ENCODE measurements around the gene ROR2. TPM values are rescaled to one million over a fixed set of nuclear protein-coding genes. Genes with fewer than 3 reads are reported as not detected.

Gene ROR2
- total RNA-seq, 3 donors from 2014 or later (not counting 1 experiment from before 2014, with no cell fraction given): 1.7 TPM; not detected in 2

DNA sequence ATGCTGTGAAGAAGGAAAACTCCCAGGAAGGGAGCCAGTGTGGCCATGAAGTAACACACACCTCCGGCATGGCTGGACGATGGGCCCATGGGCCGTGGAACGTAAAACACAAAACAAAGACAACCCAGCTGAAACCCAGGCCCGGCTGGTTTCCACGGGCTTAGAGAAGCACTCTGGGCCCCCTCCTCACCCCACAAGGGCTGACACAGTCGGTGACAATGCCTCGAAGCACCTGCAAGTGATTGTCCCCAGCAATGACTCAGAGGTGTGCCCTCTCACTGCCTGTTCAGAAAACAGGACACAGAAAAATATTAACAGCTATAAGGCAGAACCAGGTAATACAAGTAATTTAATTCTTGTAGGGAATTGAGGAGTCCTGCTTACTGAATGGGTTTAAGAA, 135.3 kb downstream of the ROR2 start:
- Histone ChIP-seq H3K4me1 (ENCODE audit: control insufficient read depth, insufficient read depth, low read length) (no peaks in the 10 kb centered on the region), H3K4me3 (ENCODE audit: low read length) (no peak overlapping the region), H3K9me3 (ENCODE audit: control insufficient read depth, insufficient read depth, low read length) (no peaks in the 10 kb centered on the region), H3K36me3 (ENCODE audit: control insufficient read depth, insufficient read depth, low read length) (no peaks in the 10 kb centered on the region), H3K27ac (ENCODE audit: low read length) (no peak overlapping the region), H3K27me3 (ENCODE audit: control insufficient read depth, insufficient read depth, low read length) (no peaks in the 10 kb centered on the region)
- Mint-ChIP-seq H3K4me3 (no peak overlapping the region), H3K27ac (no peak overlapping the region), H3K27me3 (ENCODE audit: low read depth in 2 of 2) (no peaks in the 10 kb centered on the region), H3K9me3 (no peaks in the 10 kb centered on the region), H3K4me1 (no peaks in the 10 kb centered on the region), H3K36me3 (no peaks in the 10 kb centered on the region)
- ATAC-seq: no peak
- WGBS (ENCODE audit: insufficient coverage): 90% methylated on average over 8 of the region's 8 CpGs
- intact Hi-C loops (cut with micrococcal nuclease): no loop called here
- DNase-seq: no peak
- TF ChIP-seq, protein P1, sequence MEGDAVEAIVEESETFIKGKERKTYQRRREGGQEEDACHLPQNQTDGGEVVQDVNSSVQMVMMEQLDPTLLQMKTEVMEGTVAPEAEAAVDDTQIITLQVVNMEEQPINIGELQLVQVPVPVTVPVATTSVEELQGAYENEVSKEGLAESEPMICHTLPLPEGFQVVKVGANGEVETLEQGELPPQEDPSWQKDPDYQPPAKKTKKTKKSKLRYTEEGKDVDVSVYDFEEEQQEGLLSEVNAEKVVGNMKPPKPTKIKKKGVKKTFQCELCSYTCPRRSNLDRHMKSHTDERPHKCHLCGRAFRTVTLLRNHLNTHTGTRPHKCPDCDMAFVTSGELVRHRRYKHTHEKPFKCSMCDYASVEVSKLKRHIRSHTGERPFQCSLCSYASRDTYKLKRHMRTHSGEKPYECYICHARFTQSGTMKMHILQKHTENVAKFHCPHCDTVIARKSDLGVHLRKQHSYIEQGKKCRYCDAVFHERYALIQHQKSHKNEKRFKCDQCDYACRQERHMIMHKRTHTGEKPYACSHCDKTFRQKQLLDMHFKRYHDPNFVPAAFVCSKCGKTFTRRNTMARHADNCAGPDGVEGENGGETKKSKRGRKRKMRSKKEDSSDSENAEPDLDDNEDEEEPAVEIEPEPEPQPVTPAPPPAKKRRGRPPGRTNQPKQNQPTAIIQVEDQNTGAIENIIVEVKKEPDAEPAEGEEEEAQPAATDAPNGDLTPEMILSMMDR (IDR thresholded peaks at IDR 0.05): no peak

DNA sequence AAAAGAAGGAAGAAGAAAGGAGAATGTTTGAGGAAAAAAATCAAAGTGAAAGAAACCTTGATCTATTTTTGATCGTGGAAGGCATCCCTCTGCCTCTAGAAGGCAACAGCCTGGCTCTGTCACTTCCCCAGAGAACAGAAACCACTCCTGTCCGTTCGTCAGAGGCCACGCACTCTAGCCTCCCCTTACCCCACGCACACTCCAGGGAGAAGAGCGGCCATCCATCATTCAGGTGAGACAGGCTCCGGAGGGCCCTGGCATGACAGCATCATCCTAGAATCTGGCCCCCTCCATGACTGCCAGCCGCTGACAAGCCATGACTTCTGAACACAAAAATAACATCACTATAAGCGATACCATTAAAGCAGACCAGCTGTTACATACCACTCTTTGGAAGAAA, 135.8 kb downstream of the ROR2 start:
- no peaks in the 10 kb centered on the region for H3K9me3 Mint-ChIP-seq
- H3K4me1 Mint-ChIP-seq: no peaks in the 10 kb centered on the region
- H3K36me3 Mint-ChIP-seq: no peaks in the 10 kb centered on the region
- no peaks in the 10 kb centered on the region for H3K36me3 ChIP-seq (ENCODE audit: control insufficient read depth, insufficient read depth, low read length)
- no peaks in the 10 kb centered on the region for H3K27me3 ChIP-seq (ENCODE audit: control insufficient read depth, insufficient read depth, low read length)
- no peak overlapping the region for H3K27ac Mint-ChIP-seq
- H3K4me1 ChIP-seq (ENCODE audit: control insufficient read depth, insufficient read depth, low read length): no peaks in the 10 kb centered on the region
- H3K27me3 Mint-ChIP-seq (ENCODE audit: low read depth in 2 of 2): no peaks in the 10 kb centered on the region
- TF ChIP-seq, protein P1 (IDR thresholded peaks at IDR 0.05): no peak
- no peak for DNase-seq
- intact Hi-C loops (cut with micrococcal nuclease): no loop called here
- H3K9me3 ChIP-seq (ENCODE audit: control insufficient read depth, insufficient read depth, low read length): no peaks in the 10 kb centered on the region
- no peak overlapping the region for H3K4me3 ChIP-seq (ENCODE audit: low read length)
- H3K4me3 Mint-ChIP-seq: no peak overlapping the region
- no peak for ATAC-seq
- 83% methylated on average over 9 of the region's 9 CpGs for WGBS (ENCODE audit: insufficient coverage)
- no peak overlapping the region for H3K27ac ChIP-seq (ENCODE audit: low read length)

DNA sequence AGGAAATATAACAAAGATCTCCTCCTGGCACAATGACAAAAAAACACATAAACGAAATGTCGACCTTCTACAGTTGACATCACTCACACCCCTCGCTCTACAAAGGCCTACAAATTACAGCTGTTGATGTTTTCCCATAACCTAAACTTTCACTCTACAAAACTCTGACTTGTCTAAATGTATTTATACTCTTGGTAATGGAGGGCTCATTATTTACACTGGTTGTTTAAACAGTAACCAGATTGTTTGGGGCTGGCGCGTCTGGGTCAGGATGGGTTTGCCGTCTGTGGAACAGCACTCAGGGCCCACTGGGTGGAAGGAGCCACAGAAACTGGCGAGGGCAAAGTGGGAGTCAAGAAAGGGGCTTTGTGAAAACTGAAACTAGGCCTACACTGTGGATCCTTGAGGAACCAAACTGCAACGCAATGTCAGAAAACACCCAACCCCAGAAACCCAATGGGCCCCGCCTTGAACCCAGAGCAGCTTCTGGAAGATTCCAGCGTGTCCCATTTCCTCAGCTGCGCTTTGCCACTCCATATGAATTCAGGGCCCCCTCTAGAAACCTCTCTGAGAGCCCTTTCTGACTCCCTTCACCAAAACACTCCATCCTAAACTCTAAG, 136.7 kb downstream of the ROR2 start:
- no peaks in the 10 kb centered on the region for H3K27me3 ChIP-seq (ENCODE audit: control insufficient read depth, insufficient read depth, low read length)
- no peak overlapping the region for H3K27ac Mint-ChIP-seq
- H3K36me3 ChIP-seq (ENCODE audit: control insufficient read depth, insufficient read depth, low read length): no peaks in the 10 kb centered on the region
- no peak overlapping the region for H3K27ac ChIP-seq (ENCODE audit: low read length)
- WGBS (ENCODE audit: insufficient coverage): 88% methylated on average over 11 of the region's 11 CpGs
- H3K4me1 Mint-ChIP-seq: no peaks in the 10 kb centered on the region
- H3K9me3 Mint-ChIP-seq: no peaks in the 10 kb centered on the region
- no peaks in the 10 kb centered on the region for H3K36me3 Mint-ChIP-seq
- intact Hi-C loops (cut with micrococcal nuclease): no loop called here
- H3K4me3 Mint-ChIP-seq: no peak overlapping the region
- DNase-seq (no peak), ATAC-seq (no peak)
- no peaks in the 10 kb centered on the region for H3K27me3 Mint-ChIP-seq (ENCODE audit: low read depth in 2 of 2)
- H3K4me1 ChIP-seq (ENCODE audit: control insufficient read depth, insufficient read depth, low read length): no peaks in the 10 kb centered on the region
- TF ChIP-seq, protein P1 (IDR thresholded peaks at IDR 0.05): no peak
- no peaks in the 10 kb centered on the region for H3K9me3 ChIP-seq (ENCODE audit: control insufficient read depth, insufficient read depth, low read length)
- no peak overlapping the region for H3K4me3 ChIP-seq (ENCODE audit: low read length)

DNA sequence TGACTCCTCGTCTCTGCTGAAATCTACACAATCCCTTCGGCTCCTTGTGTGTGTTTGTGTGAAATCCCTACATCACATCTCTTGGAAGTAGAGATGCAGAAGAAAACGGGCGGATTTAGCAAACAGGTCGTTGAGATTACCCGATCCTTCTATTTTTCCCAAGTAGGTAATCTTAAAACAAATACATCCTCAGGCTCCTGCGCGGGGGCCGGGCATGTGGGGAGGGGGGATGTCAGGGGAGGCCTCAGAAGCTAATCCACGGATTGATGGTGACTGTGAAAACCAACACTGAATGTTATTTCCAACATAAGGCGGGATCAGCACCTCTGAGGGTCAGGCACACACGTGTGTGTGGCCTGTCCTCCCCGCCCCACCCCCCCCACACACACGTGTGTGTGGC, 137.8 kb downstream of the ROR2 start:
- no peaks in the 10 kb centered on the region for H3K9me3 Mint-ChIP-seq
- WGBS (ENCODE audit: insufficient coverage): 94% methylated on average over 7 of the region's 14 CpGs
- H3K27ac Mint-ChIP-seq: no peak overlapping the region
- TF ChIP-seq, protein P1 (IDR thresholded peaks at IDR 0.05): no peak
- H3K4me3 Mint-ChIP-seq: no peak overlapping the region
- H3K36me3 Mint-ChIP-seq: no peaks in the 10 kb centered on the region
- no peaks in the 10 kb centered on the region for H3K36me3 ChIP-seq (ENCODE audit: control insufficient read depth, insufficient read depth, low read length)
- H3K27me3 Mint-ChIP-seq (ENCODE audit: low read depth in 2 of 2): no peaks in the 10 kb centered on the region
- H3K4me3 ChIP-seq (ENCODE audit: low read length): no peak overlapping the region
- H3K4me1 ChIP-seq (ENCODE audit: control insufficient read depth, insufficient read depth, low read length): no peaks in the 10 kb centered on the region
- DNase-seq (no peak), ATAC-seq (no peak)
- no peaks in the 10 kb centered on the region for H3K27me3 ChIP-seq (ENCODE audit: control insufficient read depth, insufficient read depth, low read length)
- no peaks in the 10 kb centered on the region for H3K4me1 Mint-ChIP-seq
- no peak overlapping the region for H3K27ac ChIP-seq (ENCODE audit: low read length)
- no peaks in the 10 kb centered on the region for H3K9me3 ChIP-seq (ENCODE audit: control insufficient read depth, insufficient read depth, low read length)
- intact Hi-C loops (cut with micrococcal nuclease): no loop called here

Data from natural killer cell (primary cell).